Midbrain (tissue), 1 donor: Measurements from ENCODE around the gene LRP8.

Experiments used
- DNase-seq: peaks from one replicate; lab custom pipeline; 2025; lab: John Stamatoyannopoulos, UW

LRP8 gene

DNA sequence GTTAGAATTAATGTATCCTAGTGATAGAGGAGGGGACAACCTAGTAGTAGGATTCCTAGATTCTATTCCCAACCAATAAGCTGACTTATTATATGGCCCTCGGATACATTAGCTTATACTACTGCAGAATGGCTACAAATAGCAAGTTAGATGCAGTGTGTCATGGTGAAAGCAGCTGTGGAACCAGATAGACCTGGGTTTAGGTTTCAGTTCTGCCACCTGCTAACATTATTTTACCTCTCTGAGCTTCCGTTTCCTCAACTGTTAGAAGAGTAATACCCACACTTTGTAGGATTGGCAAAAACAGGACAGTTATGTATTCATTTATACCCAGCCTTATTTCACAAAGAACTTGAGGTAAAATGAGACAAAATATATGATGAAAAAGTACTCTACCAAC is 67.9 kb downstream of the LRP8 start:
- DNase-seq, result no peak

DNA sequence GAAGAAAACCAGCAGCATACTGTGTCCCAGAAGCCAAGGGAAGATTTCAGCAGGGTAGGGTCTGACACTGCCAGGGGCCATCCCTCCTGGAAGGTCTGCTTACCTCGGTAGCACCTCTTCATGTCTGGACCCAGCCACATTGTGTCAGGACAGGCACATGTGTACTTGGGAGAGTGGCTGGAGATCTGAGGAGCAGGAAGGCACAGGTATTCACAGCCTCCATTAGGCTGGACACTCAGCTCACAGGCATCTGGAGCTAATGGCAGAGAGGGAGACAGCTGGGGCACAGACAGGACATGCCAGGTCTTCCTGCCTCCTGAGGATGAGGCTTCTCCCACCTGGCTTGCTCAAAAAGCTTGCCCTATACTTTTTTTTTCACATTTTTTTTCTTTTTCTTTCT is 69.7 kb downstream of the LRP8 start:
- DNase-seq, result no peak

DNA sequence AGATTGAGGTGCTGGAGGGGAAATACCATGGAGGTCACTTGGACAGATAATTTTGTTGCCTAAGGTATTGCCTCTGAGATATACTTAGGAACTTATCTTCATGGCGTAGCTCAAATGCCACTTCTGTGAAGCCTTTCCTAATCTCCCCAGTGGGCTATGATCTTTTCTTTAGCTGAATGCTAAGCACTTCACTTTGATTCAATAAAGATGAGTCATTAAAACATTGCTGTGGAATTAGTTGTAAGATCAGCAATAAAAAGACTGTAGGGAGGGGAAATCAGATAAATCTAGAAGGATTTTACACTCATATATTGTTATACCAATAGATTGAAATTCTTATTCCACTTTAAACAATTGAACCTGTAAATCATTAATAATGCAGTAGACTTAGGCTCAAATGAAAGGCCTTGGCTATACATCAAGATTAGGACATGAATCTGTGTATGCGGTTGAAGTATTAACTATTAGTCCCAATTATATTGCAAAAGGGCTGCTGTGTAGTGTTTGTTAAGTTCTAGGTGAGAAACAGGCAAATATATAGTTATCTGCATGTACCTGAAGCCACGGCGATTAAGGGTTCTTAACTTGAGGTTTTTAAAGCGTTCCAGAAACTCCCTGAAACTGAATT is 70.3 kb downstream of the LRP8 start:
- no peak for DNase-seq

DNA sequence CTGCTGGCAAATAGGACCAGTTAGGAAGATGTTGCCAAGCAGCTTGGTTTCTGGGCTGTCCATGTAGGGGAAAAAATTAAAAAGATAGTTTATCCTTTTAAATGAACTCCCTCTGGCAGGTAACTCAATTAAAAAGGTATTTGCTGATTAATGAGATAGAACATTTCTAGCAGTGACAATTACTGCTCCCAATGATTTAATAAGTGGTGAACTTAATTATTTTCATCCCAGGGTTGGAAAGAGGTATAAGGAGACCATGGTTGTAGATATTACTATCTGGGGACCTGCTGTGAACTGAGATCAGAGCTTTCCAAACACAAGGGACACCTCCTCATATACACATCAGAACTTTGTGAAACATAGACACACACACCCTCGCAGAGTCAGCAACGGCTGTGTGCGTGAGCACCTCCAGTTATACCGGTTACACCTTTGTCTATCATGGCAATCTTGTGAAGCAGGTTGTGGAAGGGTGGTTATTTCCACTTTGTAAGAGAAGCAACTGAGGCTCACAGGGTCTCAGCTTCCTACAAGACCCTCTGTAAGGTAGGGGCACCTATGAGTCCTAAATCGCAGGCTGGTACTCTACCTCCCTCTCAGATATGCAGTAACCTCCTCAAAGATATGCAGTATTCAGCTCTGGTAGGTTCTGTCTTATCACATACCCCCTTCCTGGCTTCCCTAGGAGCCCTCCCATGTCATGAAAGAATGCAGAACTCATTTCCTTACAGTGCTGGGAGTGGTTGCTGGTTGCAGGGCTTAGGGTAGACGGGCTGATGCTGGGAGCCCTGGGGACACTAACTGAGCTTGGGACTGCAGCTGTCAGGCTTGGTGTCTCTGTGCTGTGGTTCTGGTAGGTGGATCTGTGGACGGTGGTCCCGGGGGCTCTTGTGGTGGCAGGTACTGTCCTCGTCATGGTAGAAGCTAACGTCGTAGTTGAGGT is 71.1 kb downstream of the LRP8 start:
- DNase-seq, result no peak

DNA sequence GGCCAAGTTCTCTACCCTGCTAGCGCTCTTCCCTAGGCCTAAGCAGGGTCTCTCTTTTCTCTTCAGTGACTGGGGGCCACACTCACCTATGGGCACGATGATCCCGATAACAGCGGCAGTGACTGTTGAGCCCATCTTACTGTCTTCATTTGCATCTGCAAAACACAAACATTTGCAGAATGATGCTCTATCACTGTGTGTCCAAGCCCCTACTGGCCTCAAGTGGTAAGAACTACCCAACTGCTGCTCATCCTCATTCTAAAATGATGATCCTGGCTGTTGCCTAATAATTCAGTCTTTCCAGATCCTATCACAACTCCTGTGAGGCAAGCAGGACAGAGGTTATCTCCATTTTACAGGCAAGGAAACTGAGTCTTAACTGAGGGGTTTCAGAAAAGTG is 72.8 kb downstream of the LRP8 start:
- DNase-seq, result no peak

DNA sequence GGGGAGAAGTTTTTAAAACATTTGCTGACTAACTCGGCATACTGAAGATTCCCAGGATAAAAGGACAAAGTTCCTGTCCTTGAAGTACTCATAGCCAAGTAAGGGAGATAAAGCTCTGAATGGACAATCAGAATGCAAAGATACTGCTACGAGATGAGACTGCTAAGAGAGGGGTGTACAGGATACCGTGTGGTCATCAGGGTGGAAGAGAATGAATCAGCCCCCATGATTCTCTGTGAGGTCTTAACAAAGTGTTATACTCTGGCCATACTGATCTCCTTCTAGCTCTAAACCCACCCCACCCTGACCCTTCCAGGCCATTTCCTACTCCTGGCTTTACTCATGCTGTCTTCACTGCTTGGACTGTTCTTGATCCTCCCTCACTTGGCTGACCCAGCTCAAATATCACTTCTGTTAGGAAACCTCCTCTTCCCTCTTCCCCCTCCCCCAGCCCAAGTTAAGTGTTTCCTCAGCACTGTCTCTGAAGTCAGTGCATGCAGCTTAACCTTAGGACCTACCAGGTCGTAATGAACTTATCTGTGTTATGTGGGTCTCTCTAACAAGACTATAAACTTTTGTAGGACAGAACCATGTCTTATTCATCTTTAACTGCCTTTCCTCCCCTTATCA is 73.7 kb downstream of the LRP8 start:
- no peak for DNase-seq

DNA sequence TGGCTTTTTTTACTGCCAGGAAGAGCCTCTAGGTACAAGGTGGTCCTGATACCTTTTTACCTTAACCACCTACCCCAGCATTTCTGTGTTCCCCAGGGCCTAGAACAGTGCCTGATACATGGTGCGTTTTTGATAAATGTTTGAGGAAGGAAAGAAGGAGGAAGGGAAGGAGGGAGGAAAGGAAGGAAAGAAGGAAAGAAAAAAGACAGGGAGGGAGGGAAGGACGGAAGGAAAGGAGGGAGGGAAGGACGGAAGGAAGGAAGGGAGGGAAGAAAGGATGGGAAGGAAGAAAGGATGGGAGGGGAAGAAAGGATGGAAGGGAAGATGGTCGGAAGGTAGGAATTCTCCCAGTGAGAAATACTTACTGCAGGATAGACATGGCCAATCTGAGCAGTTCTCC is 77.5 kb downstream of the LRP8 start:
- DNase-seq, result no peak

DNA sequence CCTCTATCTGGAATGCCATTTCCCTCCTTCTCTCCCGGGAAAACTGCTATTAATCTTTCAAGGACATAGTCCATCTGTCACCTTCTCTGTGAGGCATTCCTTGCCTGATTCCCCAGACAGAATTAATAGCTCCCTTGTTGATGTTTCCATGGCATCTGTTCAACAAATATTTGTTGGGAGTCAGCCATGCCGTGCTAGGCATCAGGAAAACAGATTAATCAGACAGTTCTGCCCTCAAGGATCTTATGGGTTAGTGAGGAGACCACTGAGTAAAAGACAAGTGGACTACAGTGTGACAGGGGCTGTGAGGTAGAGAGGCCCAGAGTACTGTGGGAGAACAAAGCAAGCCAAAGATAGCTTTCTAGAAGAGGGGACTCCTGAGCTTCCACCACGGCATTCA is 78.2 kb downstream of the LRP8 start:
- DNase-seq, result no peak

DNA sequence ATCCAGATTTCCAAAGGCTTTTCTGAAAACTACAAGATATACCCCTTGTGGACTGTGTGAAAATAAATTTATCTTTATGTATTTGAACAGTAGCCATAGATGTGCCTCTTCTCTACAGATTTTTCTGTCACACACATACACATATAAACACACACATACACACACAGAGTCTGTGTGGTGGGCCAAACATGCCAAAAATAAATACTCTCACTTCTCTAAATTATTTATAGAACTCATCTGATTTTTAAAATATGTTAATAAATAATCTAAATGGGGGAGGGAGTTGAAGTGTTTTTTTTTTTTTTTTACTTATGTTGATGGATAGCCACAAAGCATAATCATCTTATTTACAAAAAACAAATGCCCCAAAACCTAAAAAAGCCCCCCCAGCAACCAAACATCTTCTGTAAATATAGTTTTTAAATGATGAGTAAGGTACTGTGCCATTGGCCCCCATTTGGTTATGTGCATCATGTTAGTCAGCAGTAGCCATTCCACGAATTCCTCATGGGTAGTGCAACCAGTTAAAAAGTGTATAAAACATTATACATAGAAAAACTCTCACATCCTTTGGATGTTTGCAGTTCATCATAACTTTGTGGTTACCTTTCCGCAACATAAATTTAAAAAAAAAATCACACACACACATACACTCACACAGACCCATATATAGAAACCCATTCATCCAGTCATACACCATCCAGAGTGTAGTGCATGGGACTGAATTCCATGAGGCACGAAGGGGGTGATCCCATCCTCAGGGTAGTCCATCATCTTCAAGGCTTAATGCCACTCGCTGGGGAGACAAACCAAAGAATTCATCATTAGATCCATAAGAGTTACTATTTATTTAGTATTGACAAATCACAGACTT is 81.4 kb downstream of the LRP8 start:
- DNase-seq, result no peak

DNA sequence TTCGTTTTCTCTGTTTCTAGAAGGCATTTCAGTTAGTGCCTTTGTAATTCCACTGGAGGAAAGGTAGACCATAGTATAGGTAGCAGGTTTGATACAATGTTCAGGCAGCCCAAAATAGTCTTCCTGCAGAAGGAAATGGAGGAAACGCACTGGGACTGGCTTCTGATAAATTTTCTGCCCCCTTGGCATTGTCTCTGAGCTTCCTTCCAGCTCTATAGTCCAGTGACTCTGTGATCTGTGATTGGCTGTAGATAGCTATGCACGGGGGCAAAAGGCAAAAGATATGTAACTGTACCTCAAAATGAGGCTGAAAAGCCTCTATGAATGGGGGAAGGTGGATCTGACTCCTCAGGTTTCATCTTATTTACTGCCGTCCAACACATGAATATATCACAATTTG is 83.7 kb downstream of the LRP8 start:
- no peak for DNase-seq

DNA sequence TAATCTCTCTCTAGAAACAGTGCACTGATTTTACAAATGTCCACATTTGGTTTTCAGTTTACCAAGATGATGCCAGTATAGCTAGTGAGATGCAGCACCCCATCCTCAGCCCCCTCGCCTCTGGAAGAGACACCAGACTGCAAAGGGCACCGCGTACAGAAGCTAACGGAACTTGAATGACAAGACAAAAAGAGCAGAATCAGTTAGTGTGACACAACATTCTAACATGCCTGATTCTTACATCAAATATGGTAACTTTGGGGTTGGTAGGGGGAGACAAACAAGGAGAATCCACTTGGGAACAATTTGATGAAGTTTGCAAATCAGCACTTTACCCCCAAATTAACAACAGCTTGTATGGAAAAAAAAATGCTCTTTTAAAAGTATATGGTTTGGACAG is 85.5 kb downstream of the LRP8 start:
- DNase-seq, result no peak

DNA sequence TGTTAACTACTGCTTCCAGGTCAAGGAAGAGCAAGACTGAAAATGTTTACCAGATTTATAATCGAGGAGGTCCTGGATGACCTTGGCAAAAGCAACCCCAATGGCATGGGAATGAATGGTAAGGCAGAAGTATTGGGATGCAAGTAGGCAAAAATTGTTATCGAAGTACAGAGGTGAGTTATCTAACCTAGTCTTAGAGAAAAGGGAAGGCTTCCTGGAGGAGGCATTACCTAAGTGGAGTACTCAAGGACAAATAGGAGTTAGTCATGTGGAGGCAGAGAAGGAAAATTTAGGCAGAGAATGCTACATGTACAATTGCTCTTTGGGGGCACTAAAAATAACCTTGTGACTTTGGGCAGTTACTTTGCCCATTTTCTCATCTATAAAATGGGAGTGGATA is 86.0 kb downstream of the LRP8 start:
- no peak for DNase-seq

DNA sequence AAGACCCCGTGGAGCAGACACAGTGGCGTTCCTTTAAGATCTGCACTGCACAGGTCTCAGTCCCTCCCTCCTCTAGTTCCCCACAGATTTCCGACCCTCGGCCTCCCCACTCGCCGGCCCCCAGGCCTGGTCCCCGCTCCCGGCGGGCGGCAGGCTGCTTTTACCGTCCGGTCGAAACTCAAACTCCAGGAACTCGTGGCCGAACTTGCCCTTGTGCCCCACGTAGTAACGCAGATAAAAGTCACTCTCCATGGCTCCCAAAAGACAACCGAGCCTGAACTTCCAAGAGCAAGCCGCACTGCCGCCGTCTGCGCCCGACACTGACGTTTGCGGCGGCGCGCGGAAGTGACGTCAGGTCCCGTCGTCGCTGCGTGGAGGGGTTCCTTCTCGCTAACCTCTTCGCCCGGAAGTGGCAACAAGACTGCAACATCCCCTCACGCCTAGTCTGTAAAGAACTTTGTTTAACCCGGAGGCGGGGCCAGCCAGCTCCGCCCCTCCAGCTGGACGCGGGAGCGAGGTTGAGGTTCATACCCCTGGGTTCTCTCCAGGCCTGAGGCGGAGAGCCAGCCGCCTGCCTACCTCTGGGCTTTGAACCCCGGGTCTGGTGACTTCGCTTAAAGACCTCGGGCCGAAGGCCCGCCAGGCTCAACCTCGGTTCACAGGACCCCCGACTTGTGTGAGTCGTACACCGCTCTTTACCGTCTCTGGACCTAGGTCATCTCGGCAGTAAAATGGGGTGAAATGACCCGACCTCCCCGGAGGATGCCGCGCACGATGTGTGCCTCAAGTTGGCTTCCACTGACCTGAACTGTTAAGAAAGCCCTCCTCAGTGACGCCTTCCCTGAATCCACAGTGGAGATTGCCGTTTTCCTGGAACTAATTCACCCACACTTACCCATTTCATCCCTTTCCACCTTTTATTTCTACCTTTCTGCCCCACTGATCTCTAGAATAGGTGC is 89.4 kb downstream of the LRP8 start, which contains the start of gene MAGOH:
MAGOH (minus strand) TSS at position 322 of the 959 bp plus-strand sequence; CDS start at position 252, 70 bp downstream.
- peak; percentile 95 for DNase-seq

DNA sequence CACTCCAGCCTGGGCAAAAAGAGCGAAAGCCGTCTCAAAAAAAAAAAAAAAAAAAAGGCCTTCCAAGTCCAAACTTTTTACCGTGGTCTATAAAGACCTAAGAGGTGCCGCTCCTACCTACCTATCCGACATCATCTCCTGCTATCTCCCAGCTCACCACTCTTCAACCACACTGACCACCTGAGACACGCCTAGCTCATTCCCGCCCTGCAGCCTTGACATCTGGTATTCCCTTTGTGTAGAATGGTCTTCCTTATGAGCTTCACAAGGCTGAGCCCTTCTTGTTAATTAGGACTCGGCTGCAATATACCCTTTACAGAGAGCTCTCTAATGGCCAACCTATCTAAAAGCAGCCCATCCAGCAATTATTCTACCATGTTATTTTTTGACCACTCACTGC is 90.2 kb downstream of the LRP8 start:
- no peak for DNase-seq

DNA sequence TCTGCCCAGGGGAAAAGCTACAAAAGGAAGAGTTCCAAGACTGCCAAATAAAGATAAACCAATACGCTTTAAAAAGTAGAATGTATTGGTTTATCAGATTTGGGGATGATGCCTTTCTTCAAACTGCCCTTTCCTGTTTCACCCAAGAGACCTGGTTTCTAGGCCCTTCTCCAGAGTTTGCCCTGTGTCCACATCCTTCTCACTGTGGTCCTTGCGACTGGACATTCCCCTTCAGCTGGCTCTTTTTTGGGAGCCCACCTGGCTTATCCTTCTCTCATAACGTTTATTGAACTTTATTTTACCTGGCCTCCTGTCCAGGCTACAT is 106.9 kb downstream of the LRP8 start:
- no peak for DNase-seq

DNA sequence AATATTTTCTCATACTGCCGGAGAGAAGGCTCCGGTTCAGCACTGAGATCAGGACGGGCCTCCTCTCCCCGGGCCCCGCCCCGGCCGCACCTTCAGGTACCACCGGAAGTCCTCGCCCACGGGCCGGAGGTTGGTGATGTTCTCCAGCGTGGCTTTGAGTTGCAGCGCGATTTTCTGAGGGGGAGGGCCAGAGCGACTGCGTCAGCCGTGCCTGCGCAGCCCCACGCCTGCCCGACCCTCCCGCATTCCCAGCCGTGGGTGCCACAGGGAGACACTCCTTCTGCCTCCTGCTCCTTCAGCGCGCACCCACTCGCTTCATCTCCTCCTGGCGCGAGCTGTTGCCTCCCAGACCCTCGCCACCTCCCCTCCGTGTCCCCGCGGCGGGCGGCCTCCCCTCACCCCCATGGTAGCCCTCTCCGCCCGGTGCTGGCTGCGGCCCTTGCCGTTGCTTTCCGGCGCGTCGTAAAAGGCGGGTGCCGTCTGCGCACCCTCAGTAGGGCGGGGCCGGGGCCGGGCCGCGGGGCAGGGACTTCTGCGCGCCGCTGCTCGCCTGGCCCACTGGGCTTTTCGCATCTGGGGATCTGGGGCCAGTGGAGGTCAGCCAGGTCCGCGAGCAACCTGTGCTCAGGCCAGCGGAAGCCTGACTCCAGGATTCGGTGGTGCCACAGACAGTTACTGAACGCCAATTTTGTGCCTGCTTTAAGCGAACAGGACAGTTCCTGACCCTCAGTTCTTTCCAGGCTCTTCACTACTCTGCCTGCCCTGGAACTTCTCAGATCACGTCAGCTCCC is 107.5 kb downstream of the LRP8 start, which contains the start of gene CZIB:
CZIB (minus strand) TSS at position 464 of the 791 bp plus-strand sequence; CDS start at position 405, 59 bp downstream.
- DNase-seq, result peak; percentile 94

DNA sequence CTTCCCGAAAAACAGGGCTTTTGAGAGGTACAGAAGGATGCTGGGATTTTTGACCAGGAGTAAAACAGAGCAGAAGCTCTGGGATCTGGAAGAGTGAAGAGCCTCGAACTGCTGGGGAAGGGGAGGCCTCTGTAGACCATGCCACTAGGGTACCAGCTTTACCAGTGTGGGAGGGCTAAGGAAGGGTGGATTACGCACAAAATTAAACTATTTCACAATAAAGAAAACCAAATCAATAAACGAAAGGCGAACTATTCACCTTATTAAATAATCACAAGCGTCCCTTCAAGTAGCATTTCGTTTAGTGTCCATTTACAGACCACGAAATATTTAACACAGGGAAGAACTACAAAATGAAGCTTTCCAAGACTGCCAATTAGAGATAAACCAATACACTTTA is 108.2 kb downstream of the LRP8 start:
- DNase-seq, result no peak

DNA sequence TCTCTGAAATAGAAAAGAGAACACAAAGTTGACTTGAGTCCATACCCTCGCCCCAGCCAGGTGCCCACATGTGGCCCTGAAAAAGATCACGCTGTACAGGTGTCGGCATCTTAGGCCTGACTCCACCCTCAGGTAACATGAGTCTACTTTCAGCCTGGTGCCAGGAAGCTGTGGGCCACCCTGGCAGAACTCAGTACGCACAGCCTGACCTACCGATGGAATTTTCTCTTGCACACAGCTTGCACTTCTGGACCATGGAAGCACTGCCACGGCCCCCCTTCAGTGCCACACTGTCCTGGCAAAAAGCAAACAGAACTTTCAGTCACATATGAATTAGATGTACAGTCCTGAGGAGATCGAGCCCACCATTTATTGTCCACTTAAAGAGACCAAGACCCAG is 109.7 kb downstream of the LRP8 start:
- DNase-seq, result no peak

DNA sequence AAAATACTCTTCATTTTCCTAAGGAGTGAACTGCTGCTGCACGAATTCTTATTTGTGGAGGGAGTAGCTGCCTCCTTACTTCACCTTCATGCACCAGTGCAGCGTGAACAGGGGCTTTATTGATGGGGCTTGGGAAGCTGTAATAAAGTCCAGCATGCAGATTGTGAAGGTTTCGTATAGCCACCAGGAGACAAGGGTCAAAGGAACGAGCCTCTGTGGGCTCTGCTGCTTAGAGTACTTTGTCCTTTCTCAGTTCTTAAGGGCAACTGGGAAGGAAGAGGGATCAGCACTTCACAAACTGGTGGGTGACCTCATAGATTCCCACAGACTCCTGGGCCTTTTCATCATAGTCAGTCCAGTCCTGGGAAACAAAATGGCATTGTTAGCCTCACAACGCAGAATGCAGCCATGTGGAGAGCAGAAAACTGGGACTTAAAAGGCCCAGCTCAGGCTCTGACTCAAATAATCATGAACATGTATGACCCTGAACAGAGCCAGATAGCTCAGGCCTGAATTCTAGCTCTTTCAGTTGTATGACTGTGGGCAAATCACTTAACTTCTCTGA is 113.4 kb downstream of the LRP8 start:
- DNase-seq, result no peak

DNA sequence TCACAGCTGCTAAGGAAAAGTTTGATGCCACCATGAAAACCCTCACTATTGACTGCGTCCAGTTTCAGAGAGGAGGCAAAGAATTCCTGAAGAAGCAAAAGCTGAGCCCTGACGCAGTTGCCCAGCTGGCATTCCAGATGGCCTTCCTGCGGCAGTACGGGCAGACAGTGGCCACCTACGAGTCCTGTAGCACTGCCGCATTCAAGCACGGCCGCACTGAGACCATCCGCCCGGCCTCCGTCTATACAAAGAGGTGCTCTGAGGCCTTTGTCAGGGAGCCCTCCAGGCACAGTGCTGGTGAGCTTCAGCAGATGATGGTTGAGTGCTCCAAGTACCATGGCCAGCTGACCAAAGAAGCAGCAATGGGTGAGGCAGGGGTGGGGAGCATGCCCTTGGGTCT is 116.9 kb downstream of the LRP8 start:
- DNase-seq, result no peak
